Endothelial cell of umbilical vein (primary cell): ENCODE data around the gene PLAGL2. TPM values are rescaled to one million over a fixed set of nuclear protein-coding genes. Genes with fewer than 3 reads are reported as not detected.

ENCODE experiments used
- BruUV-seq: library from RNA; stranded (reverse); fragments of 400-500 nt; replicated peaks from 2 replicates; lab custom pipeline; 2021; lab: Mats Ljungman, UMichigan
- CTCF ChIA-PET: fragments of 300-600, 350-600 bp; sonication (Branson Sonifier 250); formaldehyde crosslinking; loops from one replicate; lab custom pipeline; 2021; ENCODE audit warnings: antibody characterized with exemption, inconsistent platforms; lab: Charles Lee
- POLR2A ChIA-PET: fragments of 300-600, 350-600 bp; sonication (Branson Sonifier 250); formaldehyde crosslinking; loops from one replicate; lab custom pipeline; 2021; ENCODE audit warnings: antibody characterized with exemption, inconsistent platforms; lab: Charles Lee
- DNase-seq: peaks from one replicate; pipeline ENCODE4 v3.0.0-alpha.2; 2011; ENCODE audit warnings: low read depth, low spot score
- FAIRE-seq: peaks from 2 replicates; lab custom pipeline; 2011; peaks lifted over from hg19 to GRCh38; lab: Jason Lieb, UNC
- H2AFZ ChIP-seq: 2 replicates; pipeline ENCODE4 v1.6.0; 2012; ENCODE audit warnings: low read depth, low read length, control low read depth, inconsistent platforms
- H3K27ac ChIP-seq: 2 replicates; pipeline ENCODE4 v1.5.1; 2011; ENCODE audit warnings: low read depth, mild to moderate bottlenecking, control low read depth, low read length, moderate library complexity; ENCODE audit not compliant: insufficient read depth
- H3K27me3 ChIP-seq, 2 experiments: 2 replicates each; pipeline versions ENCODE4 v1.6.0 to v1.6.1; 2011; ENCODE audit warnings: low read length in 2 of 2, mixed read lengths in 1 of 2; ENCODE audit not compliant: control insufficient read depth in 2 of 2, insufficient read depth in 2 of 2
- H3K36me3 ChIP-seq, 2 experiments: 2 replicates in 1 of 2; 3 replicates in 1 of 2; pipeline ENCODE4 v1.5.1; 2011; ENCODE audit warnings: low read length in 2 of 2, mild to moderate bottlenecking in 1 of 2, moderate library complexity in 1 of 2; ENCODE audit not compliant: control insufficient read depth in 2 of 2, insufficient read depth in 2 of 2; ENCODE audit errors: extremely low read depth in 1 of 2
- H3K4me1 ChIP-seq: 3 replicates; pipeline ENCODE4 v1.5.1; 2011; ENCODE audit warnings: mild to moderate bottlenecking, low read length; ENCODE audit not compliant: control insufficient read depth, insufficient read depth; ENCODE audit errors: extremely low read depth
- H3K4me2 ChIP-seq: 2 replicates; pipeline ENCODE4 v1.6.1; 2011; ENCODE audit warnings: low read length, control low read depth, mixed read lengths; ENCODE audit not compliant: insufficient read depth
- H3K4me3 ChIP-seq, 3 experiments: fragments of 200-600 bp in 1 of 3; sonication (generic), shearing (Covaris generic) in 1 of 3; replicated peaks in 1 of 3; 2 replicates each; pipeline ENCODE4 v1.5.1; 2011 to 2016; ENCODE audit warnings: control low read depth in 3 of 3, low read length in 3 of 3, mild to moderate bottlenecking in 2 of 3, inconsistent platforms in 1 of 3, low read depth in 1 of 3, moderate library complexity in 1 of 3; ENCODE audit not compliant: insufficient read depth in 1 of 3
- H3K79me2 ChIP-seq: 2 replicates; pipeline ENCODE4 v1.6.0; 2012; ENCODE audit warnings: low read length, inconsistent platforms; ENCODE audit not compliant: control insufficient read depth, insufficient read depth
- H3K9ac ChIP-seq: replicated peaks from 2 replicates; pipeline ENCODE3; 2011; ENCODE audit warnings: low read length, control low read depth; ENCODE audit not compliant: insufficient read depth; ENCODE audit errors: extremely low read depth
- H3K9me1 ChIP-seq: replicated peaks from 3 replicates; pipeline ENCODE4 v1.6.0; 2011; ENCODE audit warnings: mild to moderate bottlenecking, low read length; ENCODE audit not compliant: control insufficient read depth, insufficient read depth; ENCODE audit errors: extremely low read depth
- H3K9me3 ChIP-seq: replicated peaks from 2 replicates; pipeline ENCODE4 v1.5.1; 2012; ENCODE audit warnings: low read length, inconsistent platforms; ENCODE audit not compliant: control insufficient read depth, insufficient read depth
- H4K20me1 ChIP-seq: replicated peaks from 2 replicates; pipeline ENCODE3; 2011; ENCODE audit warnings: mild to moderate bottlenecking, low read length; ENCODE audit not compliant: control insufficient read depth, insufficient read depth; ENCODE audit errors: extremely low read depth
- EZH2 ChIP-seq: IDR thresholded peaks from 2 replicates; pipeline ENCODE4 v1.6.1; 2012; ENCODE audit warnings: borderline replicate concordance, low read depth, mild to moderate bottlenecking, moderate library complexity, low read length, inconsistent platforms; ENCODE audit not compliant: severe bottlenecking
- FOS ChIP-seq: IDR thresholded peaks from 2 replicates; pipeline ENCODE4 v1.6.1; 2011; ENCODE audit warnings: mild to moderate bottlenecking, low read length, moderate library complexity, borderline replicate concordance; ENCODE audit not compliant: insufficient read depth
- GATA2 ChIP-seq: IDR thresholded peaks from 2 replicates; pipeline ENCODE4 v1.7.0; 2011; ENCODE audit warnings: low read depth, mild to moderate bottlenecking, moderate library complexity, mixed read lengths, low read length; ENCODE audit not compliant: insufficient read length, insufficient read depth
- JUN ChIP-seq: IDR thresholded peaks from 2 replicates; pipeline ENCODE4 v1.6.1; 2011; ENCODE audit warnings: borderline replicate concordance, low read depth; ENCODE audit not compliant: insufficient read length, insufficient read depth
- MYC ChIP-seq: IDR thresholded peaks from one replicate; pipeline ENCODE4 v1.6.1; 2011; ENCODE audit warnings: mild to moderate bottlenecking, low read depth, low read length
- POLR2A ChIP-seq: IDR thresholded peaks from 2 replicates; pipeline ENCODE4 v1.6.1; 2012; ENCODE audit warnings: low read depth, mild to moderate bottlenecking, control low read depth, low read length
- POLR2AphosphoS5 ChIP-seq: IDR thresholded peaks from 2 replicates; pipeline ENCODE4 v1.6.1; 2012; ENCODE audit warnings: low read depth, mild to moderate bottlenecking, control low read depth, low read length, moderate library complexity; ENCODE audit not compliant: insufficient read depth
- dilution Hi-C: fragments of 300-500 bp; cut with MboI; formaldehyde crosslinking; loops from one replicate; pipeline ENCODE4 v1.15.0; 2019; ENCODE audit warnings: low sequenced_read_pairs; ENCODE audit not compliant: extremely low pct_ligation_motif_present
- intact Hi-C: fragments of 100-400 bp; cut with micrococcal nuclease; formaldehyde crosslinking; loops from one replicate; pipeline ENCODE4 v1.10.0; 2022
- polyA plus RNA-seq, 4 experiments: library from polyadenylated mRNA; depleted of rRNA in 3 of 4; stranded (reverse) in 3 of 4; unstranded in 1 of 4; fragments of >200 nt; gene quantifications; 2 replicates each; pipeline versions ENCODE4 v1.2.1 to v1.2.3, GENCODE V29; 2011 to 2012; ENCODE audit warnings: missing spikeins in 1 of 4
- total RNA-seq: library from RNA; stranded (reverse); gene quantifications from 2 replicates; pipeline ENCODE4 v1.2.3, GENCODE V29; 2021
- TF ChIP-seq, protein P1 (sequence below): IDR thresholded peaks from 2 replicates; pipeline ENCODE4 v1.6.1; 2011; ENCODE audit not compliant: insufficient read depth, insufficient read length
- TF ChIP-seq, protein P2 (sequence below), 2 donors: IDR thresholded peaks; 1 replicate in 1 of 2; 2 replicates in 1 of 2; pipeline ENCODE4 v1.5.1; 2011; ENCODE audit warnings: low read length in 2 of 2, mild to moderate bottlenecking in 2 of 2, moderate library complexity in 2 of 2, control low read depth in 1 of 2, inconsistent platforms in 1 of 2, low read depth in 1 of 2; ENCODE audit not compliant: insufficient read depth in 1 of 2; ENCODE audit errors: extremely low read depth in 1 of 2

The PLAGL2 gene
- total and polyA plus RNA-seq, 2 donors (not counting 3 experiments of a cell fraction or from before 2014, with no cell fraction given) = 8.2 to 15.2 TPM

DNA sequence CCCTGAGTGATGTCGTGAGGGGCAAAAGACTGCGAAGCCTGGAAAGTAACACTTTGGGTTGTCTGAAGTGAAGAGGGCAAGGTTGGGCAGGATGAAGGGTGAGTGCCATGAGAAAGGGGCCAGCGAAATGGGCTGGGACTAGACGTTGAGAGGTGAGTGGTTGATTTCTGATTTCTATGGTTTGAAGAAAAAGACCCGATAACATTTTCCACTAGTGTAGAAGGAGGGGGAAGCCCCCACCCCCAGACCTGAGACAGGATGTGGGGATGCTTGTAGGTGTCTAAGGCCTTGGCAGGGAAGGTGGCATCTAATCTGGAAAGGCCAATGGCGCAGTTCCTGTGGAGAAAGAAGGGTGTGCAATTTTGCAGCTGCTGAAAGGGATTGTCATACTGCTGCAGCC, 44.6 kb upstream of the PLAGL2 start:
- dilution Hi-C loops (no loop called here), intact Hi-C loops (no loop called here)
- no peak for FAIRE-seq
- H3K36me3 ChIP-seq = no peaks in the 10 kb centered on the region
- ChIA-PET POLR2A (no interaction called here), CTCF (interaction anchor here (1.1 kb wide), 1 partner anchor 12 kb away, joined by 3 read pairs; no protein-coding TSS in a partner anchor)
- H3K27me3 ChIP-seq = no peaks in the 10 kb centered on the region
- TF ChIP-seq FOS = no peak
- TF ChIP-seq MYC = no peak
- no peak for TF ChIP-seq POLR2AphosphoS5
- no peak for TF ChIP-seq JUN
- TF ChIP-seq, protein P1, sequence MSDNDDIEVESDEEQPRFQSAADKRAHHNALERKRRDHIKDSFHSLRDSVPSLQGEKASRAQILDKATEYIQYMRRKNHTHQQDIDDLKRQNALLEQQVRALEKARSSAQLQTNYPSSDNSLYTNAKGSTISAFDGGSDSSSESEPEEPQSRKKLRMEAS = no peak
- no peak for TF ChIP-seq EZH2
- TF ChIP-seq, protein P2, sequence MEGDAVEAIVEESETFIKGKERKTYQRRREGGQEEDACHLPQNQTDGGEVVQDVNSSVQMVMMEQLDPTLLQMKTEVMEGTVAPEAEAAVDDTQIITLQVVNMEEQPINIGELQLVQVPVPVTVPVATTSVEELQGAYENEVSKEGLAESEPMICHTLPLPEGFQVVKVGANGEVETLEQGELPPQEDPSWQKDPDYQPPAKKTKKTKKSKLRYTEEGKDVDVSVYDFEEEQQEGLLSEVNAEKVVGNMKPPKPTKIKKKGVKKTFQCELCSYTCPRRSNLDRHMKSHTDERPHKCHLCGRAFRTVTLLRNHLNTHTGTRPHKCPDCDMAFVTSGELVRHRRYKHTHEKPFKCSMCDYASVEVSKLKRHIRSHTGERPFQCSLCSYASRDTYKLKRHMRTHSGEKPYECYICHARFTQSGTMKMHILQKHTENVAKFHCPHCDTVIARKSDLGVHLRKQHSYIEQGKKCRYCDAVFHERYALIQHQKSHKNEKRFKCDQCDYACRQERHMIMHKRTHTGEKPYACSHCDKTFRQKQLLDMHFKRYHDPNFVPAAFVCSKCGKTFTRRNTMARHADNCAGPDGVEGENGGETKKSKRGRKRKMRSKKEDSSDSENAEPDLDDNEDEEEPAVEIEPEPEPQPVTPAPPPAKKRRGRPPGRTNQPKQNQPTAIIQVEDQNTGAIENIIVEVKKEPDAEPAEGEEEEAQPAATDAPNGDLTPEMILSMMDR (IDR thresholded peaks at IDR 0.05; ENCODE audit: extremely low read depth in 1 of 2, insufficient read depth in 1 of 2, low read depth in 1 of 2, low read length in 2 of 2) = no peak
- TF ChIP-seq GATA2 = no peak
- no peak for TF ChIP-seq POLR2A
- no peaks in the 10 kb centered on the region for H3K4me1 ChIP-seq
- H3K79me2 ChIP-seq = no peaks in the 10 kb centered on the region
- H3K9me1 ChIP-seq = no peaks in the 10 kb centered on the region
- H3K4me3 ChIP-seq = no peak overlapping the region
- no peak overlapping the region for H3K4me2 ChIP-seq
- no peak overlapping the region for H3K9ac ChIP-seq
- BruUV-seq = no TSS peak
- H3K27ac ChIP-seq = no peak overlapping the region
- no peak overlapping the region for H2AFZ ChIP-seq
- DNase-seq = no peak
- no peaks in the 10 kb centered on the region for H4K20me1 ChIP-seq
- H3K9me3 ChIP-seq = no peaks in the 10 kb centered on the region
